PFSK-1 (cell line): Measurements from ENCODE around the gene CSTF1.

Experiments
- FOXP2 ChIP-seq: optimal IDR thresholded peaks from 2 replicates; pipeline ENCODE3; 2011; ENCODE audit warnings: borderline replicate concordance, control low read depth, inconsistent platforms; ENCODE audit not compliant: insufficient read depth; ENCODE audit errors: extremely low read length, extremely low read depth
- POLR2AphosphoS5 ChIP-seq: IDR thresholded peaks from 2 replicates; pipeline ENCODE4 v1.6.1; 2012; ENCODE audit warnings: low read depth, mild to moderate bottlenecking, control low read depth, low read length, moderate library complexity
- REST ChIP-seq, 2 experiments: IDR thresholded peaks; 2 replicates each; pipeline versions ENCODE4 v1.6.1 to v1.8.0; 2011 to 2012; ENCODE audit warnings: low read depth in 2 of 2, low read length in 2 of 2, control low read depth in 1 of 2, inconsistent platforms in 1 of 2, mild to moderate bottlenecking in 1 of 2, moderate library complexity in 1 of 2; ENCODE audit not compliant: insufficient read depth in 1 of 2
- TAF1 ChIP-seq: IDR thresholded peaks from 2 replicates; pipeline ENCODE4 v1.6.1; 2012; ENCODE audit warnings: low read length, control low read depth, borderline replicate concordance; ENCODE audit not compliant: insufficient read depth

- TF ChIP-seq POLR2AphosphoS5: no peak
- TF ChIP-seq TAF1: no peak
- TF ChIP-seq REST (IDR thresholded peaks at IDR 0.05; ENCODE audit: insufficient read depth in 1 of 2, low read depth in 2 of 2, low read length in 2 of 2): no peak
- TF ChIP-seq FOXP2: no peak
Measured at GRCh38 chr20:56433221-56433879, 40.9 kb downstream of the CSTF1 start.
